ENCODE measurements around the gene NHERF2. TPM values are rescaled to one million over a fixed set of nuclear protein-coding genes. Genes with fewer than 3 reads are reported as not detected.
"Not testable (repeated sequence)": the region's sequence is repeated elsewhere in the genome, so short reads cannot be mapped to it uniquely, and the experiment has no call there.

The NHERF2 gene
- polyA plus RNA-seq, 6 donors from 2014 or later: not detected

DNA sequence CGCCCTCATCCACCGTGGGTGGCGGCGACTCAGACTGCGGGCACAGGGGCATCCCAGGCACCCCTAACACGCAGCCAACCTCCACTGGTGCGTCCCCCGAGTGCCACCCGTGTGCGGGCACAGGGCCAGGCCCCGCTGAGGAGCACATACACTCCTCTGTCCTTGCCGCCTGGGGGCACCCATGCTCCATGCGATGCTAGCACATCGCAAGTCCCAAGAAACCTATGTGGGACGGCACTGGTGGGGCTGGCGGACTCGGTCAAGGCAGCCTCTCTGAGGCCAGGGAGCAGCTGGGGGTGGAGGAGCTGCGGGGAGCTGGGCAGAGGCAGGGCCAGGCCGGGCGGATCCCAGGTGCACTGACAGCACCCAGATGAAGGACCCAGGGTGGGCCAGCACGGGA, 21.1 kb upstream of the NHERF2 start:
- Mint-ChIP-seq H3K27ac (peak overlapping the region in 1 of 6 donors; percentile 29), H3K4me3 (peak overlapping the region in 3 of 8 donors; percentile 42 to 74 (median 50)), H3K27me3 (no peaks in the 10 kb centered on the region), H3K9me3 (no peaks in the 10 kb centered on the region), H3K36me3 (no peaks in the 10 kb centered on the region), H3K4me1 (peaks cover 38 to 58% (median 38%) of the 10 kb centered on the region in 3 donors)
- ATAC-seq (ENCODE audit: low read depth in 2 of 2) (no peak), DNase-seq (no peak)

DNA sequence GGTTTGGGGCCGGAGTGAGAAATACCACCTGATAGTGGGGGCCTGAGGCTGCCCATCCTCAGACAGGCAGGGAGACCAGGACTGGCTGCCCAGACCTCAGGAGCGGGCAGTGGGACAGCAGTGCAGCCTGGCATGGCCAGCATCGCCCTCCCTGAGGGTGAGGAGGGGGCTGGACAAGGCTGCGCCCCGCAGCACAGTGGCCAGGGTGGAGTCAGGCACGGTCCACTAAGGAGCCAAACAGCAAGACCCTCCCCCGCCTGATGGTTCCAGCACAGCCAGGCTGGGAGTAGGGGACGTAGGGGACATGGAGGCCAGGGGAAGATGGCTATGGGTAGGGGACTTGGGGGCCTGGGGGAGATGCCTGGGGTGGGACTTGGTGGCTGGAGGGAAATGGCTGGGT, 20.4 kb upstream of the NHERF2 start:
- peak overlapping the region in 2 of 6 donors; percentile 71 to 81 for H3K27ac Mint-ChIP-seq
- H3K36me3 Mint-ChIP-seq: no peaks in the 10 kb centered on the region
- DNase-seq (no peak), ATAC-seq (ENCODE audit: low read depth in 2 of 2) (no peak)
- peak overlapping the region in 5 of 8 donors; percentile 22 to 74 (median 51) for H3K4me3 Mint-ChIP-seq
- no peaks in the 10 kb centered on the region for H3K9me3 Mint-ChIP-seq
- no peaks in the 10 kb centered on the region for H3K27me3 Mint-ChIP-seq
- H3K4me1 Mint-ChIP-seq: peaks cover 38 to 58% (median 38%) of the 10 kb centered on the region in 3 donors

DNA sequence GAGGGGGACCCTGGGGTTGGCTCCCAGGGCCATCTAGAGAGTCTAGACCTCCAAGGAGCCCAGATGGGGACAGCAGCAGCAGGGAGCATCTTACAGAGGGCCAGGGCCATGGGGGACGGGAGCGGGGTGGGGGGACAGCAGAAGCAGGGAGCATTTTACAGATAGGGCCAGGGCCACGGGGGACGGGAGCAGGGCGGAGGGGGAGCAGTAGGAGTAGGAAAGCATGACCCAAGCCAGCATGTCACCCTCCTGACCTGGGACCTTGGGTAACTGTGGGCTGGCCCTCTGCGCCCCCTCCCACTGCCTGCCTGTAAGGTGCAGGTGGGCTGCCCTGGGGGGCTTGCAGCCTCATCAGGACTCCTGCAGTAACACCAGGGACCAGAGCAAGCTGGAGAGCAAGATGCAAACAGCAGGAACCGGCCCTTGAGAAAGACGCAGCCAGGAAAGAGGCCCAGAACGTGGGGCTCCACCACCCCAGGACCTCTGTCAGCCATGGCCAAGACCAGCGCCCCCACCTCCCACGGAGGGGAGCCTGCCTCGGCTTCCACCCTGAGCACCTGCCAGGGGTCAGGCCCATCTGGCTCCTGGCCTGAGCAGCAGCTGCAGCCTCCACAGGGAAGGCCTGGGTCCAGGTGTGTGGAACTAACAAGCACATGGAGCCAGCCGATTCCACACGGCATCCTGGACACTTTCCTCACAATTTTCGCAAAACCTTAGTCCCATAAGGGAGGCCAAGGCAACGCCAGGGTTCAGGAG, 19.4 kb upstream of the NHERF2 start:
- peak overlapping the region in 1 of 6 donors; percentile 60 for H3K27ac Mint-ChIP-seq
- H3K9me3 Mint-ChIP-seq: no peaks in the 10 kb centered on the region
- peak overlapping the region; percentile 72 to 89 (median 79) for H3K4me3 Mint-ChIP-seq
- ATAC-seq (ENCODE audit: low read depth in 2 of 2) (no peak), DNase-seq (no peak)
- no peaks in the 10 kb centered on the region for H3K36me3 Mint-ChIP-seq
- no peaks in the 10 kb centered on the region for H3K27me3 Mint-ChIP-seq
- peaks cover 38 to 58% (median 38%) of the 10 kb centered on the region in 3 donors for H3K4me1 Mint-ChIP-seq

DNA sequence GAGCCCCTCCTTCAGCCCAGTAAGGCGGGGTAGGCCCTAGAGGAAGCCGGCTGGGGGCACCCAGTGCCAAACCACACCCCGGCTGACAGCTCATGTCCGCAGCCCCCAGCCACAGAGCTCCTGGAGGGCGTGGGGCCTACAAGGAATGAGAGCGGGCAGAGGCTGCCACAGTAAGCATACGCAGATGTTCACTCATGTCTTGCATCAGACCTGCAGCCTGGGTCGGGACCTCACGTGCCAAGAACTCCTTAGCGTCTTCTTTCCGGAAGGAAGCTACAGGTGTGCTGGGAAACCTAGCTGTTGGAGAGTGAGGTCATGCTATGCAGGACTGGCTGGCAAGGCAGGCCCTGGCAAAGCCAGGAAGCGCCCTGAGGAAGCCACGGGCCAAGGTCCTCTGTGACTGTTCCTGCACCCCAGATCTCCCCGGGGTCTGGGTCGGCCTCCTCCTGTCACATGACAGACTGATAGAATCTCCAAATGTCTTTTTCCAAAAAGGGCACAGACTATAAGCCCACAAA, 18.6 kb upstream of the NHERF2 start:
- Mint-ChIP-seq H3K27ac (peak overlapping the region in 4 of 6 donors; percentile 5 to 60 (median 10)), H3K9me3 (no peaks in the 10 kb centered on the region), H3K4me3 (peak overlapping the region; percentile 72 to 93 (median 82)), H3K4me1 (peaks cover 38 to 58% (median 38%) of the 10 kb centered on the region in 3 donors), H3K36me3 (no peaks in the 10 kb centered on the region), H3K27me3 (no peaks in the 10 kb centered on the region)
- ATAC-seq (ENCODE audit: low read depth in 2 of 2) (no peak), DNase-seq (no peak)

DNA sequence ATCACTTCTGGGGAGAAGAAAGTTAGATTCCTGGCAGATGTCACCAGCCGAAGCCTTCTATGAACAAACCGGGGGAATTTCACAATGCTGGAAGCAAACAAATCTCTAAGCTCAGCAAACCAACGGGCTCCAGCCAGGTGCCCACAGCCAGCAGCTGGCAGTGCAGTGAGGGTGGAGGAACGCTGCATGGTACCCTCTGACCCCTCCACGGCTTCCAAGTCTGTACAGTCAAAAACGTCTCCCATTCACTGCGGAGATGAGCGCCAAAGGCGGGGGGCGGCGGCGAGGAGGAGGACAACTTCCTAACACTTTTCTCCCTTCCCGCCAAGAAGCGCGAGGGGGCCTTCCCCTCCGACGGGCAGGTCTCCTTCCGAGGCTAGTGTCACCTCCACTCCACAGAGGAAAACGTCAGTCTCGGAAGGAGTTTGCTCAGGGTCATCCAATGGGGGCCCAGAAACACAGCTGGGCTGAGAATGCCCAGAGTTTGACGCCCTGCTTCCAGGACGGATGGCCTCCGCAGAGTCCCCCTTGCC, 18.0 kb upstream of the NHERF2 start:
- H3K27me3 Mint-ChIP-seq: no peaks in the 10 kb centered on the region
- H3K36me3 Mint-ChIP-seq: no peaks in the 10 kb centered on the region
- peak overlapping the region; percentile 65 to 93 (median 82) for H3K4me3 Mint-ChIP-seq
- no peaks in the 10 kb centered on the region for H3K9me3 Mint-ChIP-seq
- no peak for DNase-seq
- no peak for ATAC-seq (ENCODE audit: low read depth in 2 of 2)
- H3K27ac Mint-ChIP-seq: peak overlapping the region; percentile 10 to 60 (median 34)
- peaks cover 38 to 58% (median 38%) of the 10 kb centered on the region in 3 donors for H3K4me1 Mint-ChIP-seq

DNA sequence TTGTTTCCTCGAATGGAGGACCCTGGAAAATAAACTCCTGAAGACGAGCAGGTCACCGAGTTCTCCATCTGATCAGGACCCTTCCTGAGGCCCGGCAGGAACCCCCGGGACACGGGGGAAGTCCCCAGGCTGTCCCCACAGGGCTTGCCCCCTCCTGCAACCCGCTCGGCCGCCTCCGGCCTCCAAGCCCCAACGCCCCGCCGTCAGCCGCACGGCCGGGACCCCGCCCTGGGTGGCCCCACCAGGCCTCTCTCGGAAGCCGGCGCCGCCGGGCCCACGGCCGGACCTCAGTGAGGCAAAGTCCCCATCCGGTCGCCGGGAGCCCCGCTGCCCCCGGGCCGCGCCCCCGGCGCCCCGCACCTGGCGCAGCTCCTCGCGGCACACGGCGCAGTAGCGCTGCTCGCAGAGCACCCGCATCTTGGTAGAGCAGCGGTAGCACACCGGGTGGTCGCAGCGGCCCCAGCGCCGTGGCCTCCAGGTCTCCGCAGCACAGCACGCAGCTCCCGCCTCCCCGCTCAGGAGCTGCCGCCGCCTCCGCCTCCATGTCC, 17.5 kb upstream of the NHERF2 start:
- peak overlapping the region; percentile 65 to 93 (median 82) for H3K4me3 Mint-ChIP-seq
- peak; percentile 47 to 50 for ATAC-seq (ENCODE audit: low read depth in 2 of 2)
- H3K4me1 Mint-ChIP-seq: peaks cover 38 to 54% (median 38%) of the 10 kb centered on the region in 3 donors
- H3K27me3 Mint-ChIP-seq: no peaks in the 10 kb centered on the region
- H3K36me3 Mint-ChIP-seq: no peaks in the 10 kb centered on the region
- DNase-seq: no peak
- no peaks in the 10 kb centered on the region for H3K9me3 Mint-ChIP-seq
- H3K27ac Mint-ChIP-seq: peak overlapping the region in 4 of 6 donors; percentile 17 to 90 (median 43)

DNA sequence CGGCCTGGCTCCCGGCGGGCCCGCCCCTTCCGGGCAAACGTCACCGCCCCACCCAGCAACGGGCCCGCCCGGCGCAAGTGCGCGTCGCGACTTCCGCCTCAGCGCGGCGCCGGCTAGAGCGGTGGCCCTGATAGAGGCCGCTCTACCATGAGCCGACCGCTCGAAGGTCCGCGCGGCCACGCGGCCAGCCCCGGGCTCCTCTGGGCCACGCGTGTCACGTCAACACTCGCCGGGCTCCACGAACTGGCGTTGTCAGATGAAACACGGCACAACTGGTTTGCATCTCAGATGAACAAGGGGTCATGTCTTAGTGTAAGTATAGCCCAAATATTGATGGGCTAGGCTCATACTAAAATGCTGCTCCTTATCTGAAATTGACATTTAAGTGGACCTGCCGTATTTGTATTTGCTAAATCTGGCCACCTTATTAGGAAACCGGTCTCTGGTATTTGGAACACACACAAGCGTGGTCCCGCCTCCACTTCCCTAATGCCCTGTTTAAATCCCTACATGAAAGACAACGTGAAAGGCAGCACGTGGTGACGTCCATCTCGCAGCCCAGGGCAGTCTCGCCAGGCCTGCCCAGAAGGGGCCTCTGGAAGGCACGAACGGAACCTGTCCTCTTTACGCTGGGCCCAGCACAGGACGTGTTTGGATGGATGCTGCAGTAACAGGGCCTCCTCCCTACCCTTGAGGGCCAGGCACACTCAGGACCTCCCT, 16.8 kb upstream of the NHERF2 start, which contains the start of gene ZNF598:
Gene ZNF598, minus strand, starts transcription at position 31 of the 720 bp plus-strand sequence.
- DNase-seq: peak; percentile 80
- Mint-ChIP-seq H3K27me3 (no peaks in the 10 kb centered on the region), H3K36me3 (no peaks in the 10 kb centered on the region), H3K4me3 (peak within 1 kb of the TSS; percentile 81 to 97 (median 93)), H3K9me3 (no peaks in the 10 kb centered on the region), H3K4me1 (peaks cover 38 to 47% (median 38%) of the 10 kb centered on the region in 3 donors), H3K27ac (peak within 1 kb of the TSS; percentile 90 to 98 (median 97))
- peak; percentile 96 to 97 for ATAC-seq (ENCODE audit: low read depth in 2 of 2)

DNA sequence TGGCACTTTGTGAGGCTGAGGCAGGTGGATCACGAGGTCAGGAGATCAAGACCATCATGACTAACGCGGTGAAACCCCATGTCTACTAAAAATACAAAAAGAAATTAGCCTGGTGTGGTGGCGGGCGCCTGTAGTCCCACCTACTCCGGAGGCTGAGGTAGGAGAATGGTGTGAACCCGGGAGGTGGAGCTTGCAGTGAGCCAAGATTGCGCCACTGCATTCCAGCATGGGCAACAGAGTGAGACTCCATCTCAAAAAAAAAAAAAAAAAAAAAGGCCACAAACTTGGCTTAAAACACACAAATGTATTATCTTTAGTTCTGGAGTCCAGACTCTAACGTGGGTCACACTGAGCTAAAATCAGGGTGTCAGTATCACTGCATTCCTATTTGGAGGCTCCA, 15.0 kb upstream of the NHERF2 start:
- ATAC-seq (ENCODE audit: low read depth in 2 of 2); H3K9me3 Mint-ChIP-seq; DNase-seq; H3K36me3 Mint-ChIP-seq; H3K27me3 Mint-ChIP-seq: not testable (repeated sequence)
- Mint-ChIP-seq H3K27ac (peak overlapping the region in 1 of 6 donors; percentile 51), H3K4me1 (peaks cover 24 to 29% (median 27%) of the 10 kb centered on the region in 3 donors), H3K4me3 (peak overlapping the region in 2 of 8 donors; percentile 9 to 41)

DNA sequence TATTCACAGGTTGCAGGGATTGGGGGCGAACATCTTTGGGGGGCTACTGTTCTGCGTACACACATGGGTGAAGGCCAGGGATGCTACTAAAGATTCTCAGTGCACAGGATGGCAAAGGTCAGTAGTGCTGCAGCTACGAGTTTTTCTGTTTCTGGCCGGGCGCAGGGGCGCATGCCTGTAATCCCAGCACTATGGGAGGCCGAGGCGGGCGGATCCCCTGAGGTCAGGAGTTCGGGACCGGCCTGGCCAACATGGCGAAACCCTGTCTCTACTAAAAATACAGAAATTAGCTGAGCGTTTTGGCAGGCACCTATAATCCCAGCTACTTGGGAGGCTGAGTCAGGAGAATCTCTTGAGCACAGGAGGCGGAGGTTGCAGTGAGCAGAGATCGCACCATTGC, 13.2 kb upstream of the NHERF2 start:
- H3K4me1 Mint-ChIP-seq: peaks cover 8 to 11% (median 11%) of the 10 kb centered on the region in 3 donors
- ATAC-seq (ENCODE audit: low read depth in 2 of 2): no peak
- H3K36me3 Mint-ChIP-seq: no peaks in the 10 kb centered on the region
- H3K4me3 Mint-ChIP-seq: peak overlapping the region in 2 of 8 donors; percentile 33 to 57
- peak overlapping the region in 1 of 6 donors; percentile 83 for H3K27ac Mint-ChIP-seq
- H3K9me3 Mint-ChIP-seq: no peaks in the 10 kb centered on the region
- no peak for DNase-seq
- H3K27me3 Mint-ChIP-seq: peaks cover 0 to 14% (median 9%) of the 10 kb centered on the region in 3 donors

DNA sequence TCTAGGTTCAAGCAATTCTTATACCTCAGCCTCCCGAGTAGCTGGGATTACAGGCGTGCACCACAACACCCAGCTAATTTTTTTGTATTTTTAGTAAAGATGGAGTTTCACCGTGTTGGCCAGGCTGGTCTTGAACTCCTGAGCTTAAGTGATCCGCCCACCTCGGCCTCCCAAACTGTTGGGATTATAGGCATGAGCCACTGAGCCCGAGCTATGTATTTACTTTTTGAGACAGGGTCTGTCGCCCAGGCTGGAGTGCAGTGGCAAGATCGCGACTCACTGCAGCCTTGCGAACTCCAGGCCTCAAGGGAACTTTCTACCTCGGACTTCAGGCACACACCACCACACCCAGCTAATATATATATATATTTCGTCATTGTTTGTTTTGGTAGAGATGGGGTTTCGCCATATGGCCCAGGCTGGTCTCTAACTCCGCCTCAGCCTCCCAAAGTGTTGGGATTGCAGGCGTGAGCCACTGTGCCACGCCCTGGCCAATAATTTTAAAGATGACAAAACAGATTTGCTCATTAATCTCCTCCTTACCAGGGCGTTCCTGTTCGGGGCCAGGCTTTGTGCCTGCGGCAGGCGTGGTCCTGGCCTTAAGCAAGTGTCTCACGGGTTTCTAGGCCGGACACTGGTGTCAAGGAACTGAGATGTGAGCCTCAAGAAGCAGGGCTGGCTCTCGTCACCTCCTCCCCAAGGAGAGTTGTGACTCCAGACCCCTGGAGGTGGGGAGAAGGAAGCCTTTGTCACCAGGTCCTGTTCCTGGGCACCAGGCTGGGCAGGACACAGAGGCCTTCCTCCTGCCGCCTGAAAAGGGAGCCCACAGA, 11.4 kb upstream of the NHERF2 start:
- H3K27ac Mint-ChIP-seq: peak overlapping the region in 1 of 6 donors; percentile 9
- no peak for DNase-seq
- H3K4me1 Mint-ChIP-seq: peaks cover 0 to 2% (median under 1%) of the 10 kb centered on the region in 3 donors
- no peaks in the 10 kb centered on the region for H3K36me3 Mint-ChIP-seq
- H3K27me3 Mint-ChIP-seq: peaks cover 0 to 24% (median 16%) of the 10 kb centered on the region in 3 donors
- peak overlapping the region in 1 of 8 donors; percentile 60 for H3K4me3 Mint-ChIP-seq
- no peak for ATAC-seq (ENCODE audit: low read depth in 2 of 2)
- H3K9me3 Mint-ChIP-seq: no peaks in the 10 kb centered on the region

DNA sequence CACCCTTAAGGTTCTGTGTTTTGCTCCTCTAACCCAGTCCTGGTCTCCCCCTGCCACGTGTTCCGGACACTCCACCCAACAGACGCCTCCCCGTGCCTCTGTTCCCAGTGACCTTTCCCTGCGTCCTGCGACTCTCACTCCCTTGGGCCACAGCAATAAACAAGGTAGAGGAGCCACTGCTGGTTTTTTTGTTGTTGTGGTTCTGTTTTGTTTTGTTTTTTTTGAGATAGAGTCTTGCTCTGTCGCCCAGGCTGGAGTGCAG, 10.8 kb upstream of the NHERF2 start:
- peaks cover 0 to 5% (median 5%) of the 10 kb centered on the region in 3 donors for H3K4me1 Mint-ChIP-seq
- no peak overlapping the region for H3K27ac Mint-ChIP-seq
- no peaks in the 10 kb centered on the region for H3K9me3 Mint-ChIP-seq
- no peak overlapping the region for H3K4me3 Mint-ChIP-seq
- H3K36me3 Mint-ChIP-seq: no peaks in the 10 kb centered on the region
- H3K27me3 Mint-ChIP-seq: peaks cover 0 to 30% (median 16%) of the 10 kb centered on the region in 3 donors
- no peak for DNase-seq
- no peak for ATAC-seq (ENCODE audit: low read depth in 2 of 2)

DNA sequence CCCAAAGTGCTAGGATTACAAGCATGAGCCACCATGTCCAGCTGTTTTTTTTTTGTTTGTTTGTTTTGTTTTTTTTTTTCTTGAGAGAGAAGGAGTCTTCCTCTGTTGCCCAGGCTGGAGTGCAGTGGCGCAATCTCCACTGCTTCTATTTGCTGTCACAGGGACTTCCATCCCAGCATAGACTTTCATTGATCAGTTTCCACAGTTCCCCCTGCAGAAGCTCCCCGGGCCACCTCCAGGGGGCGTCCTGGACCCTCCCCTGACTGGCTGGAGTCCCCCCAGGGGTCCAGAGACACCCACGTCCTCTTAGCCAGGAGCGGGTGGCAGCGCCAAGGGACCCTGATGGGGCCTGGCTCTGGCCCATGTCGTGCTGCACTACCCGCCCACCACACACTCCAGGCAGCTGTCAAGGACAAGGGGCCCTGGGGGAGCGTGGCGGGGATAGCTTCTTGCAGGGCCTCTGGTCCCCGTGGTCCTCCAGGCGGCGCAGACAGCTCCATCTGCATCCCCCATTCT, 10.2 kb upstream of the NHERF2 start:
- H3K27ac Mint-ChIP-seq: no peak overlapping the region
- no peaks in the 10 kb centered on the region for H3K9me3 Mint-ChIP-seq
- no peak overlapping the region for H3K4me3 Mint-ChIP-seq
- no peak for DNase-seq
- ATAC-seq (ENCODE audit: low read depth in 2 of 2): no peak
- H3K27me3 Mint-ChIP-seq: peaks cover 0 to 36% (median 20%) of the 10 kb centered on the region in 3 donors
- H3K36me3 Mint-ChIP-seq: no peaks in the 10 kb centered on the region
- peaks cover 0 to 8% (median 5%) of the 10 kb centered on the region in 3 donors for H3K4me1 Mint-ChIP-seq

Data from naive B cell (primary cell).